Hepatocyte (in vitro differentiated cells): Measurements from ENCODE around the gene JARID2. TPM values are rescaled to one million over a fixed set of nuclear protein-coding genes. Genes with fewer than 3 reads are reported as not detected.

Source experiments
- DNase-seq: peaks from one replicate; pipeline ENCODE4 v3.0.0-alpha.2; 2016; ENCODE audit warnings: low spot score
- H2AFZ ChIP-seq: fragments of 200-600 bp; sonication (generic); 2 replicates; pipeline ENCODE4 v1.6.0; 2016; ENCODE audit warnings: antibody characterized with exemption, mild to moderate bottlenecking
- H3K27ac ChIP-seq: fragments of 200-600 bp; sonication (generic); 2 replicates; pipeline ENCODE4 v1.5.1; 2016; ENCODE audit warnings: mild to moderate bottlenecking
- H3K27me3 ChIP-seq: fragments of 200-600 bp; sonication (generic); 2 replicates; pipeline ENCODE4 v1.6.1; 2016
- H3K36me3 ChIP-seq: fragments of 200-600 bp; sonication (generic); replicated peaks from 2 replicates; pipeline ENCODE4 v1.5.1; 2016; ENCODE audit warnings: low read depth; ENCODE audit not compliant: insufficient read depth
- H3K4me1 ChIP-seq: fragments of 200-600 bp; sonication (generic); 2 replicates; pipeline ENCODE4 v1.5.1; 2016; ENCODE audit warnings: mild to moderate bottlenecking, moderate library complexity; ENCODE audit not compliant: insufficient read depth
- H3K4me2 ChIP-seq: fragments of 200-600 bp; sonication (generic); 2 replicates; pipeline ENCODE4 v1.6.0; 2016
- H3K4me3 ChIP-seq: fragments of 200-600 bp; sonication (generic); 2 replicates; pipeline ENCODE4 v1.5.1; 2016; ENCODE audit warnings: mild to moderate bottlenecking
- H3K79me2 ChIP-seq: fragments of 200-600 bp; sonication (generic); 2 replicates; pipeline ENCODE4 v1.6.0; 2017; ENCODE audit warnings: mild to moderate bottlenecking
- H3K9me2 ChIP-seq: fragments of 200-600 bp; sonication (generic); replicated peaks from 2 replicates; pipeline ENCODE4 v1.6.0; 2017; ENCODE audit warnings: mild to moderate bottlenecking; ENCODE audit not compliant: insufficient read depth
- H3K9me3 ChIP-seq: fragments of 200-600 bp; sonication (generic); 2 replicates; pipeline ENCODE4 v1.5.1; 2016; ENCODE audit warnings: low read depth, mild to moderate bottlenecking
- H4K20me1 ChIP-seq: fragments of 200-600 bp; sonication (generic); 2 replicates; pipeline ENCODE4 v1.6.0; 2016; ENCODE audit warnings: mild to moderate bottlenecking; ENCODE audit not compliant: insufficient read depth, poor library complexity, severe bottlenecking
- CTCF ChIP-seq: fragments of 200-600 bp; sonication (generic); IDR thresholded peaks from 2 replicates; pipeline ENCODE4 v1.5.1; 2016; ENCODE audit warnings: antibody characterized with exemption, mild to moderate bottlenecking; ENCODE audit not compliant: poor library complexity
- EZH2 ChIP-seq: fragments of 200-600 bp; sonication (generic); IDR thresholded peaks from 2 replicates; pipeline ENCODE4 v1.6.1; 2016; ENCODE audit warnings: antibody characterized with exemption, mild to moderate bottlenecking, borderline replicate concordance
- EZH2phosphoT487 ChIP-seq: fragments of 200-600 bp; sonication (generic); IDR thresholded peaks from one replicate; pipeline ENCODE4 v1.6.1; 2018; ENCODE audit warnings: antibody characterized with exemption, mild to moderate bottlenecking, low read depth, moderate library complexity; ENCODE audit not compliant: unreplicated experiment, severe bottlenecking
- WGBS: methylation state at CpG from one replicate; pipeline ENCODE4 v1.1.6; 2016; ENCODE audit warnings: low lambda C conversion rate; ENCODE audit errors: missing lambda C conversion rate; 5-methylcytosine and 5-hydroxymethylcytosine counted together
- polyA plus RNA-seq: library from polyadenylated mRNA; unstranded; fragments of >200 nt; fragmentation: Nextera tagmentation; extraction: Ambion mirVana; gene quantifications from 2 replicates; pipeline ENCODE4 v1.2.1, GENCODE V29; 2016
- total RNA-seq: library from RNA; depleted of rRNA; stranded (reverse); fragments of >200 nt; gene quantifications from 2 replicates; pipeline ENCODE4 v1.2.3, GENCODE V29; 2014

Gene JARID2
- total and polyA plus RNA-seq, 2 experiments from 2014 or later, result 4.6 to 11.6 TPM

- 86% methylated on average over 5 of the region's 5 CpGs for WGBS
- no peak overlapping the region for H3K4me2 ChIP-seq
- H3K27ac ChIP-seq, result no peak overlapping the region
- no peaks in the 10 kb centered on the region for H3K27me3 ChIP-seq
- H3K4me3 ChIP-seq, result no peak overlapping the region
- H2AFZ ChIP-seq, result no peak overlapping the region
- H3K36me3 ChIP-seq, result no peaks in the 10 kb centered on the region
- no peak for DNase-seq
- no peaks in the 10 kb centered on the region for H3K9me2 ChIP-seq
- peaks cover 4% of the 10 kb centered on the region for H3K4me1 ChIP-seq
- H3K79me2 ChIP-seq, result peaks cover 5% of the 10 kb centered on the region
- TF ChIP-seq EZH2phosphoT487 (no peak), CTCF (no peak), EZH2 (no peak)
- no peaks in the 10 kb centered on the region for H3K9me3 ChIP-seq
- H4K20me1 ChIP-seq, result no peaks in the 10 kb centered on the region
Observed at GRCh38 chr6:15555101-15556038, 309.5 kb downstream of the JARID2 start.

- Histone ChIP-seq H3K9me2 (no peaks in the 10 kb centered on the region), H3K9me3 (no peaks in the 10 kb centered on the region), H3K4me3 (no peak overlapping the region), H3K4me2 (no peak overlapping the region), H2AFZ (no peak overlapping the region), H3K27me3 (no peaks in the 10 kb centered on the region), H3K36me3 (no peaks in the 10 kb centered on the region), H4K20me1 (no peaks in the 10 kb centered on the region), H3K4me1 (peaks cover 4% of the 10 kb centered on the region), H3K79me2 (peaks cover 5% of the 10 kb centered on the region), H3K27ac (no peak overlapping the region)
- WGBS, result 92% methylated on average over 1 of the region's 1 CpG
- TF ChIP-seq CTCF, result no peak
- TF ChIP-seq EZH2, result no peak
- no peak for DNase-seq
Observed at GRCh38 chr6:15556711-15557110, 310.8 kb downstream of the JARID2 start.

DNA sequence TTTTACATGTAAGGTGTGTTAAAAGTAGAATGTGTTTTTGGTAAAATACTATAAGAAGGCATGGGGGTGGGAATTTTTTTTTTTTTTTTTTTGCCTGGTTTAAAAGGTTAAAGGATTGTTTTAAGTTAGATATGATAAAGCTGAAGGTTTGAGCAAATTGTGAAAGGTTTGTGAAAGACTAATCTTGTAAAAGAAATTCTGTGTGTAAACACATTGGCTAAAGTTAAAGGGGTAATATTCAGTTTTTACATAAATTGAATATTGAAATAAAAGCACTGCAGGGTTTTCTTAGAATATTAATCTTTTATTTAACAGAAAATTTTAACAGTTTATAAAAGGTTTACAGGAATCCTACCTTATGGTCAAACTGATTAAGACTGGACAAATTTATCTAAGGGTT, 311.3 kb downstream of the JARID2 start:
- no peak for TF ChIP-seq CTCF
- no peak for TF ChIP-seq EZH2phosphoT487
- no peak for TF ChIP-seq EZH2
- Histone ChIP-seq H3K36me3 (no peaks in the 10 kb centered on the region), H3K9me3 (no peaks in the 10 kb centered on the region), H3K79me2 (peaks cover 5% of the 10 kb centered on the region), H3K9me2 (no peaks in the 10 kb centered on the region), H3K4me1 (peaks cover under 1% of the 10 kb centered on the region), H4K20me1 (no peaks in the 10 kb centered on the region), H2AFZ (no peak overlapping the region), H3K4me2 (no peak overlapping the region), H3K27ac (no peak overlapping the region), H3K4me3 (no peak overlapping the region), H3K27me3 (no peaks in the 10 kb centered on the region)
- DNase-seq, result no peak
